SK-N-SH (cell line): Measurements from ENCODE around the gene PSMC3. TPM values are rescaled to one million over a fixed set of nuclear protein-coding genes. Genes with fewer than 3 reads are reported as not detected.

ENCODE experiments used
- CTCF ChIA-PET: fragments of 300-600, 350-600 bp; formaldehyde crosslinking; extraction: SDS; loops from one replicate; lab custom pipeline; 2021; lab: Yijun Ruan, JAX
- POLR2A ChIA-PET: fragments of 350-600 bp; sonication (Branson Sonifier 250); formaldehyde crosslinking; extraction: SDS; loops from one replicate; lab custom pipeline; 2020; ENCODE audit warnings: antibody characterized with exemption, inconsistent platforms; lab: Yijun Ruan, JAX
- DNase-seq: peaks from one replicate; pipeline ENCODE4 v3.0.0; 2012
- H2AFZ ChIP-seq: fragments of 200-600 bp; sonication (generic); 2 replicates; pipeline ENCODE4 v1.8.1; 2016; ENCODE audit warnings: antibody characterized with exemption, mild to moderate bottlenecking, low read depth
- H3F3A ChIP-seq: fragments of 200-600 bp; sonication (generic); replicated peaks from 2 replicates; pipeline ENCODE3; 2016; ENCODE audit warnings: antibody characterized with exemption, mild to moderate bottlenecking; ENCODE audit not compliant: insufficient read depth
- H3K27ac ChIP-seq, 2 experiments: fragments of 200-500 bp in 1 of 2; fragments of 200-600 bp in 1 of 2; sonication (Bioruptor generic) in 1 of 2; sonication (generic), shearing (Covaris generic) in 1 of 2; 2 replicates each; pipeline versions ENCODE4 v1.5.1 to v1.6.1; 2014 to 2016; ENCODE audit warnings: low read depth in 2 of 2, inconsistent platforms in 1 of 2, low read length in 1 of 2, mild to moderate bottlenecking in 1 of 2, mixed read lengths in 1 of 2
- H3K27me3 ChIP-seq: fragments of 200-600 bp; sonication (generic), shearing (Covaris generic); 2 replicates; pipeline ENCODE4 v1.6.1; 2016; ENCODE audit warnings: mixed run types; ENCODE audit not compliant: insufficient read depth
- H3K36me3 ChIP-seq, 2 experiments: fragments of 200-500 bp in 1 of 2; fragments of 200-600 bp in 1 of 2; sonication (Bioruptor generic) in 1 of 2; sonication (generic) in 1 of 2; replicated peaks in 1 of 2; 2 replicates each; pipeline versions ENCODE3 to v1.5.1; 2014 to 2016; ENCODE audit warnings: low read length in 1 of 2, mild to moderate bottlenecking in 1 of 2; ENCODE audit not compliant: insufficient read depth in 2 of 2, control insufficient read depth in 1 of 2
- H3K4me1 ChIP-seq, 2 experiments: fragments of 200-500 bp in 1 of 2; fragments of 200-600 bp in 1 of 2; sonication (Bioruptor generic) in 1 of 2; sonication (generic), shearing (Covaris generic) in 1 of 2; 2 replicates each; pipeline versions ENCODE4 v1.5.1 to v1.6.1; 2014 to 2016; ENCODE audit warnings: low read depth in 1 of 2, low read length in 1 of 2, mixed run types in 1 of 2; ENCODE audit not compliant: insufficient read depth in 2 of 2, control insufficient read depth in 1 of 2
- H3K4me2 ChIP-seq: fragments of 200-600 bp; sonication (generic), shearing (Covaris generic); 2 replicates; pipeline ENCODE4 v1.6.1; 2017; ENCODE audit warnings: mixed run types
- H3K4me3 ChIP-seq, 2 experiments: fragments of 200-500 bp in 1 of 2; fragments of 200-600 bp in 1 of 2; sonication (Bioruptor generic) in 1 of 2; sonication (generic), shearing (Covaris generic) in 1 of 2; 2 replicates each; pipeline versions ENCODE4 v1.5.1 to v1.8.1; 2014 to 2016; ENCODE audit warnings: low read depth in 2 of 2, inconsistent platforms in 1 of 2, low read length in 1 of 2, mild to moderate bottlenecking in 1 of 2, mixed read lengths in 1 of 2, moderate library complexity in 1 of 2
- H3K79me2 ChIP-seq: fragments of 200-600 bp; sonication (generic); 2 replicates; pipeline ENCODE4 v1.8.1; 2017; ENCODE audit warnings: mild to moderate bottlenecking; ENCODE audit not compliant: insufficient read depth
- H3K9ac ChIP-seq: fragments of 200-600 bp; sonication (generic); 2 replicates; pipeline ENCODE4 v1.6.1; 2017; ENCODE audit warnings: mixed run types
- H3K9me2 ChIP-seq: fragments of 200-600 bp; sonication (generic); 2 replicates; pipeline ENCODE4 v1.6.1; 2017; ENCODE audit warnings: mixed run types
- H3K9me3 ChIP-seq: fragments of 200-600 bp; sonication (generic); 2 replicates; pipeline ENCODE4 v1.6.1; 2017; ENCODE audit warnings: mixed run types, mild to moderate bottlenecking, moderate library complexity
- H4K20me1 ChIP-seq: fragments of 200-600 bp; sonication (generic); 2 replicates; pipeline ENCODE4 v1.6.1; 2017; ENCODE audit warnings: mild to moderate bottlenecking, mixed run types; ENCODE audit not compliant: insufficient read depth
- CTCF ChIP-seq: fragments of 200-600 bp; sonication (generic); IDR thresholded peaks from 2 replicates; pipeline ENCODE4 v1.6.1; 2017; ENCODE audit warnings: antibody characterized with exemption, mild to moderate bottlenecking, moderate library complexity
- ELF1 ChIP-seq: IDR thresholded peaks from 2 replicates; pipeline ENCODE4 v1.4.0; 2012
- EP300 ChIP-seq, 2 experiments: IDR thresholded peaks; 2 replicates each; pipeline versions ENCODE4 v1.4.0 to v1.6.1; 2012; ENCODE audit warnings: borderline replicate concordance in 1 of 2, low read depth in 1 of 2, low read length in 1 of 2
- EZH2phosphoT487 ChIP-seq: fragments of 200-600 bp; sonication (generic); IDR thresholded peaks from 2 replicates; pipeline ENCODE4 v1.6.1; 2017; ENCODE audit warnings: low read depth, mixed run types, mild to moderate bottlenecking, antibody characterized with exemption, moderate library complexity, borderline replicate concordance
- FOSL2 ChIP-seq: IDR thresholded peaks from 2 replicates; pipeline ENCODE4 v1.4.0; 2012; ENCODE audit warnings: low read depth, mild to moderate bottlenecking, moderate library complexity, borderline replicate concordance
- FOXM1 ChIP-seq: IDR thresholded peaks from 2 replicates; pipeline ENCODE4 v1.4.0; 2012; ENCODE audit warnings: low read depth, mild to moderate bottlenecking
- GABPA ChIP-seq: IDR thresholded peaks from 2 replicates; pipeline ENCODE4 v1.4.0; 2012; ENCODE audit warnings: low read depth, mild to moderate bottlenecking
- IRF3 ChIP-seq: fragments of 150-350 bp; IDR thresholded peaks from 2 replicates; pipeline ENCODE4 v1.6.1; 2016; ENCODE audit warnings: mild to moderate bottlenecking, low read depth, low read length
- MXI1 ChIP-seq: IDR thresholded peaks from 2 replicates; pipeline ENCODE4 v1.6.1; 2012; ENCODE audit warnings: mild to moderate bottlenecking, low read depth, low read length, improper control_type of control experiment
- NRF1 ChIP-seq: IDR thresholded peaks from 2 replicates; pipeline ENCODE4 v1.6.1; 2012; ENCODE audit warnings: low read depth, mild to moderate bottlenecking, low read length
- PBX3 ChIP-seq: IDR thresholded peaks from 2 replicates; pipeline ENCODE4; 2012
- POLR2AphosphoS5 ChIP-seq: IDR thresholded peaks from 2 replicates; pipeline ENCODE4 v1.6.1; 2012; ENCODE audit warnings: low read depth, low read length
- RAD21 ChIP-seq: IDR thresholded peaks from 2 replicates; pipeline ENCODE4 v1.6.1; 2012; ENCODE audit warnings: mild to moderate bottlenecking, low read length
- RFX5 ChIP-seq: IDR thresholded peaks from 2 replicates; pipeline ENCODE4 v1.6.1; 2012; ENCODE audit warnings: mild to moderate bottlenecking, improper control_type of control experiment, low read length
- SMC3 ChIP-seq: IDR thresholded peaks from 2 replicates; pipeline ENCODE4 v1.6.1; 2012; ENCODE audit warnings: low read depth, low read length, improper control_type of control experiment
- TAF1 ChIP-seq: IDR thresholded peaks from 2 replicates; pipeline ENCODE4 v1.6.1; 2012; ENCODE audit warnings: low read depth, mild to moderate bottlenecking, low read length, moderate library complexity, borderline replicate concordance
- TCF12 ChIP-seq: IDR thresholded peaks from 2 replicates; pipeline ENCODE4 v1.4.0; 2012
- USF1 ChIP-seq: IDR thresholded peaks from 2 replicates; pipeline ENCODE4 v1.4.0; 2012; ENCODE audit warnings: low read depth, borderline replicate concordance
- USF2 ChIP-seq: fragments of 150-350 bp; IDR thresholded peaks from 2 replicates; pipeline ENCODE4 v1.6.1; 2017; ENCODE audit warnings: antibody characterized with exemption, low read length, low read depth, borderline replicate concordance
- YY1 ChIP-seq: IDR thresholded peaks from 2 replicates; pipeline ENCODE4 v1.4.0; 2012; ENCODE audit warnings: low read depth, mild to moderate bottlenecking
- ZBTB33 ChIP-seq: IDR thresholded peaks from 2 replicates; pipeline ENCODE4 v1.4.0; 2012; ENCODE audit warnings: low read depth, borderline replicate concordance
- WGBS: methylation state at CpG from one replicate; pipeline ENCODE4 v1.1.6; 2017; ENCODE audit warnings: low lambda C conversion rate; 5-methylcytosine and 5-hydroxymethylcytosine counted together
- polyA plus RNA-seq, 3 experiments: library from polyadenylated mRNA; depleted of rRNA; stranded (reverse); fragments of >200 nt; gene quantifications; 2 replicates each; pipeline ENCODE4 v1.2.3, GENCODE V29; 2012

PSMC3 gene
- polyA plus RNA-seq, 1 of the 3 experiments (the other 2 are of a cell fraction): 184 TPM

- TF ChIP-seq USF2 (no peak), GABPA (no peak), NRF1 (no peak), ZBTB33 (no peak), YY1 (no peak), EZH2phosphoT487 (no peak), SMC3 (no peak), FOXM1 (no peak)
Measured at GRCh38 chr11:47374720-47375019, 51.6 kb downstream of the PSMC3 start (continued).

- H2AFZ ChIP-seq: 0 out of 2 replicates have a peak overlapping the region, but pooled peaks have one; percentile 37
- no peaks in the 10 kb centered on the region for H3K79me2 ChIP-seq
- H3K4me1 ChIP-seq: peaks cover 0 to 4% of the 10 kb centered on the region in 2 experiments; a peak in 1 of 4 replicates
- H3K4me3 ChIP-seq: no peak overlapping the region
- no peak for TF ChIP-seq EP300 (IDR thresholded peaks at IDR 0.05; ENCODE audit: borderline replicate concordance in 1 of 2, low read depth in 1 of 2, low read length in 1 of 2)
- TF ChIP-seq MXI1: no peak
- TF ChIP-seq TAF1: no peak
- no peak for TF ChIP-seq PBX3
- no peak for TF ChIP-seq TCF12
- TF ChIP-seq CTCF: peak; percentile 96
- TF ChIP-seq FOSL2: peak; percentile 45; the same call in 1 of the 2 replicates
- TF ChIP-seq RAD21: peak; percentile 77
- TF ChIP-seq IRF3: no peak
- TF ChIP-seq RFX5: no peak
- no peak for TF ChIP-seq EZH2phosphoT487
- no peak for TF ChIP-seq USF1
- TF ChIP-seq POLR2AphosphoS5: no peak
- no peak for TF ChIP-seq FOXM1
- TF ChIP-seq ELF1: no peak
- TF ChIP-seq SMC3: peak; percentile 95
- no peaks in the 10 kb centered on the region for H3K27me3 ChIP-seq
- H4K20me1 ChIP-seq: no peaks in the 10 kb centered on the region
- peak; percentile 92 for DNase-seq
- ChIA-PET CTCF (interaction anchor here (0.6 to 7.4 kb wide), 35 partner anchors 10 to 485 kb away, joined by 3 to 239 read pairs (median 4); partner anchors contain the start of genes ACP2, MYBPC3, RAPSN and SLC39A13), POLR2A (interaction anchor here (0.8 kb wide), 1 partner anchor 38 kb away, joined by 3 read pairs; no protein-coding TSS in a partner anchor)
- no peaks in the 10 kb centered on the region for H3K9me3 ChIP-seq
- no peaks in the 10 kb centered on the region for H3K36me3 ChIP-seq
- H3K9me2 ChIP-seq: no peaks in the 10 kb centered on the region
- no peak overlapping the region for H3K4me2 ChIP-seq
- no peak overlapping the region for H3K9ac ChIP-seq
- H3K27ac ChIP-seq: no peak overlapping the region
- 38% methylated on average over 14 of the region's 19 CpGs for WGBS
- no peaks in the 10 kb centered on the region for H3F3A ChIP-seq
Measured at GRCh38 chr11:47373876-47374719, 52.1 kb downstream of the PSMC3 start.
